ENCODE data around the gene SRRM5. TPM values are rescaled to one million over a fixed set of nuclear protein-coding genes. Genes with fewer than 3 reads are reported as not detected.

Gene SRRM5
- total and polyA plus RNA-seq, 10 donors = 0.26 to 0.94 (median 0.46) TPM

DNA sequence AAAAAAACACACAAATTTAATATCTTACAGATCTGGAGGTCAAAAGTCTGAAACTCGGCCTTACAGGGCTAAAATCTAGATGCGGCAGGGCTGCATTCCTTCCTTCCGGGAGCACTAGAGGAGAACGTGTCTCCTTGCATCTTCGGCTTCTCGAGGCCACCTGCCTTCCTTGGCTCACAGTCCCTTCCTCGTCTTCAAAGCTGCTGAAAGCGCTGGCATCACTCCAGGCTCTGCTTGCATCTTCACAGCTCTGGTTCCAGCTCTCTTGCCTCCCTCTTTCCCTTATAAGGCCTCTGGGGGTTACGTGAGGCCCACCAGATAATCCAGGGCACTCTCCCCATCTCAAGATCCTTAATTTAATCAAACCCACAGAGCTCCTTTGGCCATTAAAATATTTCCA lies 47.1 kb upstream of the SRRM5 start:
- H3K27me3 ChIP-seq (replicated peaks in 1 of 7) = no peaks in the 10 kb centered on the region
- intact Hi-C loops (cut with DNase I; ENCODE audit: low total_unique reads) = no loop called here
- peaks cover 14 to 57% (median 36%) of the 10 kb centered on the region in 6 donors for H3K4me1 ChIP-seq
- 47 to 66% (median 60%) methylated on average over 9 of the region's 9 CpGs for WGBS, 5 donors
- no peak overlapping the region for H3K4me3 ChIP-seq
- DNase-seq = no peak
- H3K36me3 ChIP-seq = peaks cover 0 to 30% (median 3%) of the 10 kb centered on the region in 6 donors
- peak overlapping the region in 2 of 8 donors; percentile 88 to 89 for H3K27ac ChIP-seq
- H3K9me3 ChIP-seq = no peaks in the 10 kb centered on the region
- TF ChIP-seq POLR2A (IDR thresholded peaks at IDR 0.05) = no peak
- TF ChIP-seq, protein P1, sequence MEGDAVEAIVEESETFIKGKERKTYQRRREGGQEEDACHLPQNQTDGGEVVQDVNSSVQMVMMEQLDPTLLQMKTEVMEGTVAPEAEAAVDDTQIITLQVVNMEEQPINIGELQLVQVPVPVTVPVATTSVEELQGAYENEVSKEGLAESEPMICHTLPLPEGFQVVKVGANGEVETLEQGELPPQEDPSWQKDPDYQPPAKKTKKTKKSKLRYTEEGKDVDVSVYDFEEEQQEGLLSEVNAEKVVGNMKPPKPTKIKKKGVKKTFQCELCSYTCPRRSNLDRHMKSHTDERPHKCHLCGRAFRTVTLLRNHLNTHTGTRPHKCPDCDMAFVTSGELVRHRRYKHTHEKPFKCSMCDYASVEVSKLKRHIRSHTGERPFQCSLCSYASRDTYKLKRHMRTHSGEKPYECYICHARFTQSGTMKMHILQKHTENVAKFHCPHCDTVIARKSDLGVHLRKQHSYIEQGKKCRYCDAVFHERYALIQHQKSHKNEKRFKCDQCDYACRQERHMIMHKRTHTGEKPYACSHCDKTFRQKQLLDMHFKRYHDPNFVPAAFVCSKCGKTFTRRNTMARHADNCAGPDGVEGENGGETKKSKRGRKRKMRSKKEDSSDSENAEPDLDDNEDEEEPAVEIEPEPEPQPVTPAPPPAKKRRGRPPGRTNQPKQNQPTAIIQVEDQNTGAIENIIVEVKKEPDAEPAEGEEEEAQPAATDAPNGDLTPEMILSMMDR (IDR thresholded peaks at IDR 0.05 in 8 of 11, conservative IDR thresholded peaks at IDR 0.05 in 3 of 11) = no peak
- TF ChIP-seq POLR2AphosphoS5 (IDR thresholded peaks at IDR 0.05) = no peak

DNA sequence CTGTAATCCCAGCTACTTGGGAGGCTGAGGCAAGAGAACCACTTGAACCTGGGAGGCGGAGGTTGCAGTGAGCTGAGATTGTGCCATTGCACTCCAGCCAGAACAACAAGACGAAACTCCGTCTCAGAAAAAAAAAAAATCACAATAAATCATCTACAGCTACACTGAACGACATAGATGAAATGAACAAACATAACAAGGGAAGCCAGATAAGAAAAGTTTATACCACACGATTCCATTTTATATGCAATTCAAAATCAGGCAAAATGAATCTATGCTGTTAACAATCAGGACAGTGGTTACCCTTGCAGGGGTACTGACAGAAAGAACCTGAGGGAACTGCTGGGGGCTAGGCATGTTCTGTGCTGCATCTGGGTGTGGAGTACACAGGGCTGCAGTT lies 42.2 kb upstream of the SRRM5 start:
- no peak overlapping the region for H3K27ac ChIP-seq

DNA sequence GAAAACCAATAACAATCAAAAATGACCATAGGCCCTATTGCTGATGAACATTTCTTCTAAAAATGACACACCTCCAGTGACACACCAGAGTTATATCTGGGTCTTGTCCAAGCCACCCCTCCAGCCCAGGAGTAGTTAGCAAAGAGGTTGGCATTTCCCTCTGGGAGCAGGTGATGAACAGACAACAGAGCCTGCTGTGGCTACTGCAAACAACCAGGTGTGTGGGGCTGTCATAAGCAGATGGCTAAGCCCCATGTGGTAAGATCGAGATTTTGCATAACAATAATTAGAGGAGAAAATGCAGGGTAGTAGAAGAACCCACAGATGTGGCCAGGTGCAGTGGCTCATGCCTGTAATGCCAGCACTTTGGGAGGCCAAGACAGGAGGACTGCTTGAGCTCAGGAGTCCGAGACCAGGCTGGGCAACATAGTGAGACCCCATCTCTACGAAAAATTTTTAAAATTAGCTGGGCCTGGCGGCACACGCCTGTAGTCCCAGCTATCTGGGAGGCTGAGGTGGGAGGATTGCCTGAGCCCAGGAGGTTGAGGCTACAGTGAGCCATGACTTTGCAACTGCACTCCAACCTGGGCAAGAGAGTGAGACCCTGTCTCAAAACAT lies 41.6 kb upstream of the SRRM5 start:
- Histone ChIP-seq H3K9me3 (no peaks in the 10 kb centered on the region), H3K4me3 (no peak overlapping the region), H3K36me3 (peaks cover 0 to 49% (median 3%) of the 10 kb centered on the region in 6 donors), H3K27me3 (replicated peaks in 1 of 7) (no peaks in the 10 kb centered on the region), H3K27ac (no peak overlapping the region), H3K4me1 (peaks cover 9 to 58% (median 28%) of the 10 kb centered on the region in 6 donors)
- 73 to 90% (median 84%) methylated on average over 4 to 5 of the region's 5 CpGs for WGBS, 5 donors
- TF ChIP-seq, protein P1 (IDR thresholded peaks at IDR 0.05 in 8 of 11, conservative IDR thresholded peaks at IDR 0.05 in 3 of 11) = no peak
- no peak for TF ChIP-seq POLR2A (IDR thresholded peaks at IDR 0.05)
- no peak for TF ChIP-seq POLR2AphosphoS5 (IDR thresholded peaks at IDR 0.05)
- DNase-seq = no peak
- intact Hi-C loops (cut with DNase I; ENCODE audit: low total_unique reads) = no loop called here

More for the DNA sequence above, 42.2 kb upstream of the SRRM5 start:
- H3K9me3 ChIP-seq = no peaks in the 10 kb centered on the region
- intact Hi-C loops (cut with DNase I; ENCODE audit: low total_unique reads) = no loop called here
- no peak for TF ChIP-seq POLR2AphosphoS5 (IDR thresholded peaks at IDR 0.05)
- no peak for TF ChIP-seq POLR2A (IDR thresholded peaks at IDR 0.05)
- TF ChIP-seq, protein P1 (IDR thresholded peaks at IDR 0.05 in 8 of 11, conservative IDR thresholded peaks at IDR 0.05 in 3 of 11) = no peak
- DNase-seq = no peak
- H3K4me3 ChIP-seq = no peak overlapping the region
- peaks cover 5 to 58% (median 26%) of the 10 kb centered on the region in 6 donors for H3K4me1 ChIP-seq
- no peaks in the 10 kb centered on the region for H3K27me3 ChIP-seq (replicated peaks in 1 of 7)
- WGBS, 5 donors = 81 to 91% (median 85%) methylated on average over 5 of the region's 5 CpGs
- H3K36me3 ChIP-seq = peaks cover 0 to 49% (median 3%) of the 10 kb centered on the region in 6 donors

DNA sequence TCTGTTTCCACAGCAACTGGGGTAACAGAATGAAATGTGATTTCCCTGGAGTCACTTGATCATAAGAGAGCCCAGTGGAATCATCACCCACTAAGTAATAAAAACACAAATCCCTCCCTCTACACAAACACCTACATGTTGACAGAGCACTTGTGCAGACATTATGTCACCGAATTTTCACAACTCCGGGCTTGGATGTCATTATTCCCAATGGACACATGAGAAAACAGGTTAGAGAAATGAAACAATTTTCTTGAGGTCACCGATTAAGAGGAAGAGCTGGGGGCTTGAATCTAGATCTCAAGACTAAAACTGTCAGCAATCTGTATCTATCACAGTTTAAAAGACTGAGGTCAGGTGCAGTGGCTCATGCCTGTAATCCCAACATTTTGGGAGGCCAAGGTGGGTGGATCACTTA lies 39.7 kb upstream of the SRRM5 start:
- Histone ChIP-seq H3K27me3 (replicated peaks in 1 of 7) (no peaks in the 10 kb centered on the region), H3K36me3 (peaks cover 0 to 49% (median 3%) of the 10 kb centered on the region in 6 donors), H3K27ac (no peak overlapping the region), H3K4me1 (peaks cover 9 to 65% (median 35%) of the 10 kb centered on the region in 6 donors), H3K9me3 (no peaks in the 10 kb centered on the region), H3K4me3 (no peak overlapping the region)
- no peak for DNase-seq
- WGBS, 5 donors = 93 to 97% (median 96%) methylated on average over 3 of the region's 3 CpGs
- intact Hi-C loops (cut with DNase I; ENCODE audit: low total_unique reads) = no loop called here
- TF ChIP-seq POLR2AphosphoS5 (IDR thresholded peaks at IDR 0.05) = no peak
